ENCODE data around the gene TRPC1.

DNA sequence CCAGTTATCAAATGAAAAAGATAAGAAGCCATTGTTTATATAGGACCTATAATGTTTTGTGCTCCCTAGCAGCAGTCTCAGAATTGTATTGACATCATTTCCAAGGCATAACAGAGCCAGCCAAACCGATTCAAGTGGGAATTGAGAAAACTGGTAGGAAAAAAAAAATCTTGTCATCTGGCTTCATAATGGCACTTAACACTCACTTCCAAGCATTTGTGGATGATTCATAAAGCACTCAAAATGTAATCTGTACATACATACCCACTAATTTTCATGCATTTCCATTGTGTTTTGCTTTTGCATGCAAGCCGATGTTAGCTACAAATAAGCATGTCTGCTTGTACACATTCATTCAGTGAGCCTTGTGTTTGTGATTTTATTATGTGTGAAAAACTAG lies 18.6 kb upstream of the TRPC1 start:
- no peak for TF ChIP-seq TAF1 (IDR thresholded peaks at IDR 0.05; ENCODE audit: low read depth)
- TF ChIP-seq, protein P1, sequence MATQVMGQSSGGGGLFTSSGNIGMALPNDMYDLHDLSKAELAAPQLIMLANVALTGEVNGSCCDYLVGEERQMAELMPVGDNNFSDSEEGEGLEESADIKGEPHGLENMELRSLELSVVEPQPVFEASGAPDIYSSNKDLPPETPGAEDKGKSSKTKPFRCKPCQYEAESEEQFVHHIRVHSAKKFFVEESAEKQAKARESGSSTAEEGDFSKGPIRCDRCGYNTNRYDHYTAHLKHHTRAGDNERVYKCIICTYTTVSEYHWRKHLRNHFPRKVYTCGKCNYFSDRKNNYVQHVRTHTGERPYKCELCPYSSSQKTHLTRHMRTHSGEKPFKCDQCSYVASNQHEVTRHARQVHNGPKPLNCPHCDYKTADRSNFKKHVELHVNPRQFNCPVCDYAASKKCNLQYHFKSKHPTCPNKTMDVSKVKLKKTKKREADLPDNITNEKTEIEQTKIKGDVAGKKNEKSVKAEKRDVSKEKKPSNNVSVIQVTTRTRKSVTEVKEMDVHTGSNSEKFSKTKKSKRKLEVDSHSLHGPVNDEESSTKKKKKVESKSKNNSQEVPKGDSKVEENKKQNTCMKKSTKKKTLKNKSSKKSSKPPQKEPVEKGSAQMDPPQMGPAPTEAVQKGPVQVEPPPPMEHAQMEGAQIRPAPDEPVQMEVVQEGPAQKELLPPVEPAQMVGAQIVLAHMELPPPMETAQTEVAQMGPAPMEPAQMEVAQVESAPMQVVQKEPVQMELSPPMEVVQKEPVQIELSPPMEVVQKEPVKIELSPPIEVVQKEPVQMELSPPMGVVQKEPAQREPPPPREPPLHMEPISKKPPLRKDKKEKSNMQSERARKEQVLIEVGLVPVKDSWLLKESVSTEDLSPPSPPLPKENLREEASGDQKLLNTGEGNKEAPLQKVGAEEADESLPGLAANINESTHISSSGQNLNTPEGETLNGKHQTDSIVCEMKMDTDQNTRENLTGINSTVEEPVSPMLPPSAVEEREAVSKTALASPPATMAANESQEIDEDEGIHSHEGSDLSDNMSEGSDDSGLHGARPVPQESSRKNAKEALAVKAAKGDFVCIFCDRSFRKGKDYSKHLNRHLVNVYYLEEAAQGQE (IDR thresholded peaks at IDR 0.05; ENCODE audit: low read depth), result no peak
- no peak for TF ChIP-seq TEAD4 (IDR thresholded peaks at IDR 0.05)

All from Ishikawa (cell line).